DOHH2 (cell line): Measurements from ENCODE around the gene ZBTB49.

Experiments used
- CTCF ChIP-seq: fragments of 200-600 bp; sonication (generic); IDR thresholded peaks from one replicate; pipeline ENCODE4 v1.5.1; 2014; ENCODE audit warnings: antibody characterized with exemption, mild to moderate bottlenecking, low read depth, low read length; ENCODE audit not compliant: poor library complexity, severe bottlenecking
- EZH2phosphoT487 ChIP-seq: fragments of 200-600 bp; sonication (generic); IDR thresholded peaks from 2 replicates; pipeline ENCODE4 v1.6.1; 2017; ENCODE audit warnings: borderline replicate concordance, mild to moderate bottlenecking, antibody characterized with exemption, low read length, moderate library complexity, mixed read lengths

- no peak for TF ChIP-seq CTCF
- no peak for TF ChIP-seq EZH2phosphoT487
Observed at GRCh38 chr4:4333265-4333706, 43.2 kb downstream of the ZBTB49 start.
